HL-60/S4 treated with phorbol 12-myristate 13-acetate at 8.2 ng/mL for 4 days and 3 days (cell line): ENCODE results near the gene ATG16L2.

Source experiments
- in situ Hi-C: fragments of 300-500 bp; cut with MboI; formaldehyde crosslinking; loops from 2 replicates; pipeline ENCODE4 v1.15.0; 2022; ENCODE audit warnings: low sequenced_read_pairs

The ATG16L2 gene, protein sequence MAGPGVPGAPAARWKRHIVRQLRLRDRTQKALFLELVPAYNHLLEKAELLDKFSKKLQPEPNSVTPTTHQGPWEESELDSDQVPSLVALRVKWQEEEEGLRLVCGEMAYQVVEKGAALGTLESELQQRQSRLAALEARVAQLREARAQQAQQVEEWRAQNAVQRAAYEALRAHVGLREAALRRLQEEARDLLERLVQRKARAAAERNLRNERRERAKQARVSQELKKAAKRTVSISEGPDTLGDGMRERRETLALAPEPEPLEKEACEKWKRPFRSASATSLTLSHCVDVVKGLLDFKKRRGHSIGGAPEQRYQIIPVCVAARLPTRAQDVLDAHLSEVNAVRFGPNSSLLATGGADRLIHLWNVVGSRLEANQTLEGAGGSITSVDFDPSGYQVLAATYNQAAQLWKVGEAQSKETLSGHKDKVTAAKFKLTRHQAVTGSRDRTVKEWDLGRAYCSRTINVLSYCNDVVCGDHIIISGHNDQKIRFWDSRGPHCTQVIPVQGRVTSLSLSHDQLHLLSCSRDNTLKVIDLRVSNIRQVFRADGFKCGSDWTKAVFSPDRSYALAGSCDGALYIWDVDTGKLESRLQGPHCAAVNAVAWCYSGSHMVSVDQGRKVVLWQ

GRCh38 chr11:72814286-72815109, at the start of gene ATG16L2:
Gene ATG16L2, plus strand, starts transcription at chr11:72814411. Its CDS starts 35 bp downstream, at chr11:72814446.
- in situ Hi-C loops: no loop called here

DNA sequence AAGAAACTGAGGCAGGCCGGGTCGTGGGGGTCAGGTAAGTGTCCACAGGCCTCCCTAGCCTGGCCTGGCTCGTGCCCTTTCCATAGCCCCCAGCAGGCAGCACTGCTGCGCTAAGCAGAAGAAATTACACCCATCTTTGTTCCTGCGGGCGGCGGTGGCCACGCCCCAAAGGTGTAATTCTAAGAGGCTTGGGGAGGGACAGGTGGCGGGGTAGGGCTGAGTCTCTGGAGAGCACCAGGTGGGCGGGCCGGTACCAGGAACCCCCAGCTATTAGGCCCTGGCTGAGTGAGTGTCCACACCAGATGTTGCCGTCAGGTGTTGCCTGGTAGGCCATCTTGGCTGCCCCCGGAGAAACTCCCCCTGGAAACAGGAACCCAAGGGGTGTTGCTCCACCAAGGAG, 49.7 kb upstream of the ATG16L2 start:
- in situ Hi-C loops: no loop called here

- in situ Hi-C loops: no loop called here
Observed at GRCh38 chr11:72766152-72766902, 47.9 kb upstream of the ATG16L2 start.

GRCh38 chr11:72767203-72768062, 46.8 kb upstream of the ATG16L2 start:
- in situ Hi-C loops: no loop called here

DNA sequence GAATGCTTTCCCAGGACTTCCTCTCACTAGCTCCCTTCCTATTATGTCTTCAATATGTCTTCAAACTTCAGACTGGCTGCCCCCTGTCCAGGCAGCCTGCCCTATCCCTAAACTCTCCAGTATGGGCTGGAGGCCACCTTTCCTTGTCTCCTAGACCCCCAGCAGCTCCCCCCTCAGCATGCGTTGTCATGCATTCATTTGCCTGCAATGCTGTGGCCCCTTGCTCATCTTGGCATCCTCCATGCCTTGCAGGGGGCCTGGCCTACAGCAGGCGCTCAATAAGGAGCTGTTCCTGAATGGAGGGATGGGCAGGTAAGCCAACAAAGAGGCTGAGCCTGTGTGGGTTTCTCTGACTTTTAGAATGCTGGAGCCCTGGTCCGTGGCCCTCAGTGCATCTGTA, 45.6 kb upstream of the ATG16L2 start:
- in situ Hi-C loops: no loop called here

DNA sequence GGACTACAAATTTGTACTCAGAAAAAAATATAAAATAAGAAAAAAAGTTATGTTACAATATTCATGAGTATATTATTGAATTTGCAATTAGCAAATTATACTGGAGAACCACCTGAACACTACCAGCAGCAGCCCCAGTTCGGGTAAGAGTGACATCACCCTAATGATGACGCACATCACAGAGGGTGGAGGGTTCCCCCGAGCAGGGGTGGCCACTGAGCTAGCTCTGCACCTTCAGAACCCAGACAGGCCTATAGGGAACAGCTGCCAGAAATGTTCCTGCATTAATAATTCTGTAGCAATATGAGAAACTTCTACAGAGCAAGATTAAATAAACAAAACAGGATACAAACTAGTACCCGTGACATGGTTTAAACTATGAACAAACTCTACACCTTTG, 44.5 kb upstream of the ATG16L2 start:
- in situ Hi-C loops: no loop called here

GRCh38 chr11:72770799-72771198, 43.4 kb upstream of the ATG16L2 start:
- in situ Hi-C loops: no loop called here

DNA sequence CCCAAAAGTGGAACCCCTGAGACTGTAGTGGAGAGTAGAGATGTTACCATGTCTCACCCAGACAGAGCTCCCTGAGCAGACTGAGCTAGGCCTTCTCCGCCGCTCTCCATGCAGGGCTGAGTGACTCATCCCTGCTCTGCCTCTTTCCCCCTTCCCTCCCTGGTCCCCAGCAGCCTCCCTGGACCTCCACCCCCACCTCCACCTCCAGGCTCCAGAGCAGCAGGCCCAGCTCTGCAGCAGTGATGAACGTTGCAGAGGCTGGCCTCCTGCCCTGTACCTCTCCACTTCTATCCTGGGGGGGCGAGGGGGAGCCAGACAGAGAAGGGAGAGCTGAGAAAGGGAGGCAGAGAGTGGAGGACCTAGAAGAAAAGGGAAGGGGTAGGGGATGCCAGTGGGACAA, 42.7 kb upstream of the ATG16L2 start:
- in situ Hi-C loops: no loop called here

DNA sequence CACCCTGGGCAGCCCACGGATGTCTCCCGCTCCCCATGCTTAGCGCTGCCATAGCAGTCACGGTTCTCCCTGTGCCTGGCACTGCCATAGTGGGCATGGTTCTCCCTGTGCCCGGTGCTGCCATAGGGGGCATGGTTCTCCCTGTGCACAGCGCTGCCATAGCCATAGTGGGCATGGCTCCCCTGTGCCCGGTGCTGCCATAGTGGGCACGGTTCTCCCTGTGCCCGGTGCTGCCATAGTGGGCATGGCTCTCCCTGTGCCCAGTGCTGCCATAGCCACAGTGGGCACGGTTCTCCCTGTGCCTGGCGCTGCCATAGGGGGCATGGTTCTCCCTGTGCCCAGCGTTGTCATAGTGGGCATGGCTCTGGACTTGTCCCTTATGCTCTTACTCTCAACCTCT, 42.2 kb upstream of the ATG16L2 start:
- in situ Hi-C loops: no loop called here

DNA sequence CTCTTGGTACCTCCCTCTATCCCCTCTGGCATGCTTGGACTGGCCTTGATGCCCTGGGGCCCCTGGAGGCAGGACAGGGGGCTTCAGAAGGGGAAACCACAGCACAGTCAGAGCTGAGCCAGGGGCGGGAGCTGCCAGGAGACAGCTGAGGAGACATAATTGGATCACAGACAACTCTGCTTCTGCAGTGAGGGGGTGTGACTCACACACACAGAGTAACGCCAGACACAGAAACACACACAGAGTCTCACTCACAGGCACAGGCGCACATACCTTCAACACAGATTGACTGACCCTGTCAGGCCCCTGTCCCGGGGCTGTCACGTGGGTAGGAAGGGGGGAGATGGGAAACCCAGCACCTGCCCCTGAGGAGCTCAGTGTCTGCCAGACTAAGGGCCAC, 40.9 kb upstream of the ATG16L2 start:
- in situ Hi-C loops: no loop called here

DNA sequence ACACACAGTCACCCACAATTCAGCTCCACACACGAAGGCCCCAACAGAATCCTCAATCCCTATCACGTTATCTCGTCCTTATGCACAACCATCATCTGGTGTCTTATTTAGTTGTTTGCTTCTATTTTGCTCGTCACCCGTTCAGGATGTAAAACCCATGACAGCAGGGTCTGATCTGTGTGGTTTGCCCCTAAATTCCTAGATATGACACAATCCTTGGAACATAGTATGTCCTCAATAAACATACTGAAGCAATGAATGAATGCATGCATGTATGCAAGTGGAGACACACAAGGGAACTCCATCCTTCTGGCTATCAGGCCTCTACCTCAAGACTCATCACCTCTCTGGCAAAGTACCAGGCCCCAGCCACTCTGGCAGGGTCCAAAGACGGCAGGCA, 40.5 kb upstream of the ATG16L2 start:
- in situ Hi-C loops: no loop called here

DNA sequence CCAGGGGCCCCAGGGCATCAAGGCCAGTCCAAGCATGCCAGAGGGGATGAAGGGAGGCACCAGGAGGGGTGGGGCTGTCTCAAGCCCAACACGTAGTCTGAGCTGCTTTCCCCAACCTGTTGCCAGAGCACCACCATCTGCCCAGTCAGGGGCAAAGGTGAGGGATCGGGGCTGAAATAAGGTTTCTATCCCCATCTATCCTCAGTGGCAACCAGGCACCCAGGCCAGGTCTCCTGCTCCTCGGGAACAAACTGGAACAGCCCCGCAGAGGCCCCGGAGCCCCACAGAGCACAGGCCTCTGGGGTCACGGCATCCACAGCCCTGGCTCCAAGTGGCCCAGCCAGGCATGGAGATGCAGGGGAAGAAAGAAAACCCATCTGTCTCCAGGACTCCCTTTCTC, 39.7 kb upstream of the ATG16L2 start:
- in situ Hi-C loops: no loop called here

DNA sequence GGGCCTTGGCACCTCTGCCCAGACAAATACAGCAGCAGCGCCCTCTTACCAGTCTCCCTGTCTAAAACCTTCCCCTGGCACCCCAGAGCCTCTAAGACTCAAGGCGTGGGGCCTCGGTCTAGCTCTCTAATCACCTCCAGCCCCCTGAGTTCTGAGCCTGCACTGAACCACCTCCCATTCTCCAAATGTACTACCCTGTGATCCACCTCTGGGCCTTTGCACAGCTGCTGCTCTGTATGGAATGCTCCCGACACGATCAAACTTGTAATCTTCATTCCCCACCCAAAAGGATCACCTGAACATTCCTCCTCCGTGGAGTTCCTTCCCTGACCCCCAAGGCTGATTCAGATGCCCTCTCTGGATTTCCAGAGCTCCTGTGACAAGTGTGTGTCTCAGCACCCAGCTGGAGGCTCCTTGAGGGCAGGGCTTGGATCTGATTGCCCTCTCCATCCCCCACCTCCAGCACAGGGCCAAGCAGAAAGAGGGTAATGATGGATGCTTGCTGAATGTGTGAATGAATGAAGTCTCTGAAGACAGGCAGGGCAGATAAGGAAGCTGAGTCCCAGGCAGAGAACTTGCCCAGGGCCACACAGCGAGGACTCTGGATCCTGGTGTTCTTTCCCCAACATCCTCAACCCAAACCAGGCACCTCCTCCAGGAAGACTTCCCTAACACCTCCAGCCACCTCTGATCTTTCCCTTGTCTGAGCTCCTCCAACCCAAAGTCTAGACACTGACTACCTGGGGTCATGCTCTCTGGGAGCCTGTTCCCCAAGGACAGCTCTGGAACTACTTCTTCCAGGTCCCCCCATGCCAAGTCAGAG, 38.7 kb upstream of the ATG16L2 start:
- in situ Hi-C loops: no loop called here

DNA sequence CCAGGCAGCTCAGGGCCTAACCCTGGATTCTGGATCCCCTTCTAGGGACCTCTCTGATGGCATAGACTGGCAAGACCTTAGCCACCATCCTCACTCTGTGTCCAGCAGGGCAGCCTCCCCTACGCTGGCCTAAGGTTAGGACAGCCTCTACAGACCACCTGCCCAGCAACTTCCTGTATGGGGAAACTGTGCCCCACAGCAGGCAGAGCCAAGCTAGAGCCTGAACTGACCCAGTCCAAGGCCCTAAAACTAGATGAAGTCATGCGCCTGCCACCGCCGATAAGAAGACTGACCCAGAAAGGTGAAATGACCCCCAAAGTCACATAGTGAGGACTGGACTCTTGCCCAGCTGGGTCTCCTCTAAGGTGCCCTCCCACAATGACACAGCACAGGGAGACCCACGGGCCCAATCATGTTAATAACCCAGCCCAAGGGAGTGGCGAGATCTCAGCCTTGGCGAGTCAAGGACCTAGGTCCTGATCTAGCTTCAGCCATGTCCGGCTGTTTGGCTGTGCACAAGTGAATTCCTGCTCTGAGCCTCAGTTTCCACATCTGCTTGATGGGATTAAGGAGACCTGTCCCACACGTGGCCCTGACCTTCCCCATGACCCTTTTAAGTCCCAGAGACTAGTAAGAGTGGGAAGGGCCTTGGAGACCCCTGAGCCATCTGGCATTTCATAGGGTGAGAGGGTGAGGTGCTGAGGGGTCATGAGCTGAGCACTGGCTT, 37.9 kb upstream of the ATG16L2 start:
- in situ Hi-C loops: no loop called here

DNA sequence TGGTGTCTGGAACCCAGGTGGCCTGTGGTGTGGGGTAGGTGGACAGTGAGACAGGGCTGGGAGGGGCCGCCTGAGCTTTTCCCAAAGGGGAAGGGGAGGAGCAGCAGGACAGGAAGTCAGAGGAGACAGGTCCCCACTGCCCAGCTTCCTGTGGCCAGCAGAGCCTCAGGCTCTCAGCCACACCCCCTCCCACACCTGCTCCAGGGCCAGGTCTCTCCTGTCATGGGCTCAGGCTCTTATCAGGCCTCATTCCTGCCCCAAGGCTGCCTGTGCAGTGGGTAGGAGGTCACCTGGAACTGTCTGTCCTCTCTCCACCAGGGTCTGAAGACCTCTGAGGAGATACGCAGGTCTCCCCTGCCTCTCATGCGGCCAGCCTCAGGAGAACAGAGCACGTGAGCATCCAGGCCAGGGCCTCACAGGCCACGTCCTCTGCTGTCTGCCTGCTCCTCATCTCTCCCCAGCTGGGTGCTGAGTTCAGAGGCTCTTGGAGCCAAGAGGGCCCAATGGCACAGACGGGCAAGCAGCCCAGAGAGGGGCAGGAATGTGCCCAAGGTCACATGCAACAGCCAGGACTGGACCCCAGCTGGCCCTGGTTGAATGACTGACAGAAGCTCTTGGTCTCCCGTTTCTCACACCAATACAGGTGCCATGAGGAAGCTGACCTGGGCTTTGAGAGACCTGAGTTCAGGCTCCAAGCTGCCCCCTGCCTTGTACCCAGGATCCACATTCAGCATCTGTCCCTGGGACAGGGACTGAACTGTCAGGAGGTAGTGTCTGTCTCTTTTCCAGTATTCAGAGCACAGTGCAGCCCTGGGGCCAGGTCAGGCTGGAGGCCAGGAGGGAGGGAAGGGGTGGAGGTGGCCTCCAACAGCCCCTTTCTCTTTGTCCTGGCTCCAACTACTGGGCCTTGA, 37.1 kb upstream of the ATG16L2 start:
- in situ Hi-C loops: no loop called here

DNA sequence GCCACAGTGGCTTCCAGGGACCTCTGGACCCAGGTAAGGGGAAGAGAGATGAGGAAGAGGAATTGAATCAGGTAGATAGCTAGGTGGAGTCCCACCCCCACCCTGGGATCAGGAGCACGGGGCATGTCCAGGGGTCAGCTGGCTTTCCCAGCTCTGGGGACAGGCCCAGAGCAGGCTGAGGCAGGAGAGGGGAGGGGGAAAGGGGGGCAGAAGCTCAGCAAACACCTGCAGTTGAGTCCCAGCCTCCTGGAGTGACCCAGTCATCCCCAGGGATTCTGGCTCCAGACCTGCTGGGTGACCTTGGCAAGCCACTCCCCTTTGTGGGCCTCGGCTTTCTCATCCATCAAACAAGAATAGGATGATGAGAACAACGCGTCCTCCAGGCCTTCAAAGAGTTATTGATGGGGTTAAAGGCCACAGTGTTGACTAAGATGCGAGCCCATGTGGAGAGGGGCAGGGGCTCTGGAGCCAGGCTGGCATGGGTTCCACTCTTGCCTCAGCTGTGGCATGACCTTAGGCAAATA, 36.4 kb upstream of the ATG16L2 start:
- in situ Hi-C loops: no loop called here
